Stimulated activated CD4-positive, alpha-beta T cell treated with anti-CD3 and anti-CD28 coated beads, Interleukin-12 subunit alpha, Interleukin-12 subunit beta, amount 100 ng/mL, for 48 hours (primary cell): Measurements from ENCODE around the gene ZNF26.
"Not testable (repeated sequence)": the region's sequence is repeated elsewhere in the genome, so short reads cannot be mapped to it uniquely, and the experiment has no call there.

ENCODE experiments used
- DNase-seq, 3 donors: peaks; one replicate each; pipeline ENCODE4 v3.0.0-alpha.2; 2020; ENCODE audit warnings: low read depth in 2 of 3, low spot score in 1 of 3

ZNF26 gene, protein sequence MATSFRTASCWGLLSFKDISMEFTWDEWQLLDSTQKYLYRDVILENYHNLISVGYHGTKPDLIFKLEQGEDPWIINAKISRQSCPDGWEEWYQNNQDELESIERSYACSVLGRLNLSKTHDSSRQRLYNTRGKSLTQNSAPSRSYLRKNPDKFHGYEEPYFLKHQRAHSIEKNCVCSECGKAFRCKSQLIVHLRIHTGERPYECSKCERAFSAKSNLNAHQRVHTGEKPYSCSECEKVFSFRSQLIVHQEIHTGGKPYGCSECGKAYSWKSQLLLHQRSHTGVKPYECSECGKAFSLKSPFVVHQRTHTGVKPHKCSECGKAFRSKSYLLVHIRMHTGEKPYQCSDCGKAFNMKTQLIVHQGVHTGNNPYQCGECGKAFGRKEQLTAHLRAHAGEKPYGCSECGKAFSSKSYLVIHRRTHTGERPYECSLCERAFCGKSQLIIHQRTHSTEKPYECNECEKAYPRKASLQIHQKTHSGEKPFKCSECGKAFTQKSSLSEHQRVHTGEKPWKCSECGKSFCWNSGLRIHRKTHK

DNA sequence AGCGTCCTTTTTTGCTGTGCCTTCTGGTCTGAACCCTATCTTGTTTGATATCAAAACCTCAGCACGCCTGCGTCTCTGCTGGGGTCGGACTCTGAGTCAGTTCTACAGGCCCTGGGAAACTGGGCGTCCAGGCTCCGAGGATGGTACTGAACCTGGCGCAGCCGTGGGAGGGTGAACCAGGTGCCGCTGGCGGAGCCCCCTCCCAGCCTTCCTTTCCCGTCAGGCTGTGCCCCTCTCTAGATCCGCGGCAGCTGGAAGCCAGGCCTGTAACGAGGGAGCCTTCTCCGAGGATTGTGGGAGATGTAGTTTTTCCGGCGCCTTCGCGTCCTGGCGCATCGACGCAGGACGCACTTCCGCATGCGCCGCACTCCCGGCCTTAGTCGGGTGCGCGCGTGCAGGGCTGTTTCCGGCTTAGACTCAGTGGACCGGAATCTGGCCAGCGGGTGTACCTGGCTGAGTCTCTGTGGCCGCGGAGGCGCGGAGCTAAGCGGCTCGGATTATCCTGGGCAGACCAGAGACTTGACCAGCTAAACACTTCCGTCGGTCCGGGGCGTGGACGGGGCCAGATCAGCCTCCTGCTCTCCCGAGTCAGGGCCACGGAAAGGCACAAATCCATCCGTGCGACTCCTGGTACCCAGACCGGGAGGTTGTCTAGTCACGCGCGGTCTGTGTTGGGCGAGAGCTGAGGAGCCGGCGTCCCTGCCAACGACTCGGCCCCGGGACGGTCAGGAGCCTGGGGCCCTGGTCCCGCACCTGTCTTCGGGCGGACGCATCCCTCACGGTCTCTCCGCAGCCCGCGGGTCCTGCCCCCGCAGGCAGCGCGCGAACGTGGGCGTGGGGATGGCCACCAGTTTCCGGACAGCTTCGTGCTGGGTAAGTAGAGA, at the start of gene ZNF26:
Gene ZNF26, plus strand, starts transcription at position 367 of the 884 bp plus-strand sequence. Its CDS starts 474 bp downstream, at position 841.
- peak; percentile 76 to 84 (median 81) for DNase-seq

DNA sequence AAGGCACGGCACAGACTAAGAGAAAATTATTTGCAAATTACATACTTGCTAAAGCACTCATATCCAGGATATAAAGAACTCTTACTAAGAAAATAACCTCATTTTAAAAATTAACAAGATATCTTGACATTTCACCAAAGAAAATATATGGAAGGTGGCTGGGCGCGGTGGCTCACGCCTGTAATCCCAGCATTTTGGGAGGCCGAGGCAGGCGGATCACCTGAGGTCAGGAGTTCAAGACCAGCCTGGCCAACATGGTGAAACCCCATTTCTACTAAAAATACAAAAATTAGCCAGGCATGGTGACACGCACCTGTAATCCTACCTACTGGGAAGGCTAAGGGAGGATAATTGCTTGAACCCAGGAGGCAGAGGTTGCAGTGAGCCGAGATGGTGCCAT, 49.2 kb upstream of the ZNF26 start:
- DNase-seq, result not testable (repeated sequence)

DNA sequence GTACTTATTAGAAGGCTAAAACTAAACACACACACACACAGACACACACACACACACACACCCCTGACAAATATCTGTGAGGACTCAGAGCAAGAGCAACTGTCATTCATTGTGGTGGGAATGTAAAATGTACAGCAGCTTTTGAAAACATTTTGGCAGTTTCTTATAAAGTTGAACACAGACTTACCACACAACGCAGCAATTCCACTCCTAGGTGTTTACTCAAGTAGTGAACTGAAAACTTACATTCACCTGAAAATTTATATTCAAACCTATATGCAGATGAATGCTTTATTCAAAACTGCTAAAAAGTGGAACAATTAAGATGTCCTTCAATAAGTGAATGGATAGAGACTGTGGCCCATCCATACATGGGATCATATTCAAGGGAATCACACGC, 48.7 kb upstream of the ZNF26 start:
- DNase-seq, result no peak

DNA sequence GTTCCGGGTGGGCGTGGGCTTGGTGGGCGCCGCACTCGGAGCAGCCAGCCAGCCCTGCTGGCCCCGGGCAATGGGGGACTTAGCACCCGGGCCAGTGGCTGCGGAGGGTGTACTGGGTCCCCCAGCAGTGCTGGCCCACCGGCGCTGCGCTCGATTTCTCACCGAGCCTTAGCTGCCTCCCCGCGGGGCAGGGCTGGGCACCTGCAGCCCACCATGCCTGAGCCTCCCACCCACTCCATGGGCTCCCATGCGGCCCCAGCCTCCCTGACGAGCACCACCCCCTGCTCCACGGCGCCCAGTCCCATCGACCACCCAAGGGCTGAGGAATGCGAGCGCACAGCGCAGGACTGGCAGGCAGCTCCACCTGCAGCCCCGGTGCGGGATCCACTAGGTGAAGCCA, 47.4 kb upstream of the ZNF26 start:
- DNase-seq, result not testable (repeated sequence)

DNA sequence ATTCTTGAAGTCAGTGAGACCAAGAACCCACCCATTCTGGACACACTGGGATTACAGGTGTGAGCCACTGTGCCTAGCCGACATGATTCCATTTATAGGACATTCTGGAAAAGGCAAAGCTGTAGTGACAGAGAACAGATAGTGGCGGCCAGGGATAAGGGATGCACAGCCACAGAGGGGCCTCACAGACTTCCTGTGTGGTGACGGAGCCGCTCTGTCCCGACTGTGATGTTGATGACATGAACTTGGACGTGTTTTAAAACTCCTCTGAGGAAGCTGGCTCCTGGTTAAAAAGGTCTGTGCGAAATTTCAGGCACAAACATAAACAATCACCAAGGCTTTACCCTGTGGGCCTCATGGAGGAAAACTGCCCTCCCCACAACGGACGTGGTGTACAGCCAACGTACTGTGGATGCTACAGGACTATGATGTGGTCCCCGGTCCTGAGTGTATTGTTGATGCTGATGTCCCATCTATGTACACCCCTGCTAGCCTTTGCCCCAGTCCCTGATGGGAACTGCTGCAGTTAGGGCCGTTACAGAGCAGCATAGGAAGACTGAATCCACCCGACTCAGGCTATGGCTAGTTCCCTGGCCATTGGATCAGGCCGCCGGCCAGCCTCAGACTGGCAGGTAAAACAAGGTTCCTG, 46.0 kb upstream of the ZNF26 start:
- no peak for DNase-seq

DNA sequence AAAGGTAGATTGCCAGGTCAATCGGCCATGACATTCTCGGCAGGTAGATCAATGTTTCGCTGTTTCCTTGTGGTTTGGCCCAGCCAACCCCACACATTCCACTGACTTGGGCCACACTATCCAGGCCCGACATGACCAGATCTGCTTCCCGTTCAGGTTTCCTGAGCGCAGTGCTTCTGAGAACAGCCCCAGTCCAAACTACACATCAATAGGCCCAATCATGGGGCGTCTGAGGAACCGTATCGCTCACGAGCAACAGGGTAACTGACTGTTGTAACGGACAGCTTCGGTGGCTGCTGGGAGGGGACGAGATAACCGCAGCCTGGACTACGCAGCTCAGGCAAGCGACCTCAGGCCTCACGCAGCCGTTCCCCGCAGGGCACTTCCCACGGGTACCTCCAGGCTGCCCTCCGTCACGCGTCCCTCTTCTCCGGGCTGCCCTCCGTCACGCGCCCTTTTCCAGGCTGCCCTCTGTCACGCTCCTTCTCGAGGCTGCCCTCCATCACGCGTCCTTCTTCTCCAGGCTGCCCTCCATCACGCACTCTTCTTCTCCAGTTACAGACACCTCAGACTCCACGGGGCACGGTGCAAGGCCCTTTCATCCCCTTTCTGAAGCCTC, 44.7 kb upstream of the ZNF26 start:
- no peak for DNase-seq

DNA sequence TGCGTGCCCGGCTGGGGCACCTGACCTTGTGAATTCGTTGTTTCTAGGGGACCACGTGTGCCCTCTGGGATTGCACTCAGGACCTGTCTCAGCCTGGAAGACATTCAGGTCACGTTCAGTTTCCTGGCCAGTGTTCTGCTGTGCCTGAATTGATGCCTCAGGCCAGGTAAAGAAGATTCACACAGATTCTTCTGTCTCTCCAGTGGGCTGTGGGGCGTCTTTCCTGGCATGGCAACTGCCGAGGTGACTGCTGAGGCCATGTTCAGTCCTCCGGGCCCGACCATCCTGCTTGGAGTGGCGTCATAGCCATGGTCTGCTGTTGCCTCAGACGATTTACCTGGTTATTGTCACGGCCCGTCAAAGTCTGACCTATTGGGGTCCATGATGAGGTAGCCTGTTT, 43.6 kb upstream of the ZNF26 start:
- DNase-seq, result no peak

DNA sequence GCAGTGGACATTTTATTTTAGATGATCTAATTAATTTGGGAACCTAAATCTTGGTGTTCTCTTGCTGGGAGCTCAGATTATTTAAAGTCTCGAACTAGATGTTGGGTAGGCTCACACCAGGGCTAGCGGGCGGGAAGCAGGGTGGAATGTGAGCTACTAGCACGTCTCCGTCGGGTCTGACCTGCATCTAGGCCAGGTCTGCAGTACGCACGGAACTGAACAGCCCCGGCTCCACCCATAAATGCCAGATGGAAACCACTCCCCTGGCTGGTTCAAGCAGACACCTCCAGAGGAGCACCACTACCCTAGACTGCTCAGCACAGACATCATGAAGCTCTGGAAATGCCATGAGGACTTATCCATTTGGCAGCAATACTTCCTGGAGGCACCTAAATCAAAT, 40.4 kb upstream of the ZNF26 start:
- no peak for DNase-seq

DNA sequence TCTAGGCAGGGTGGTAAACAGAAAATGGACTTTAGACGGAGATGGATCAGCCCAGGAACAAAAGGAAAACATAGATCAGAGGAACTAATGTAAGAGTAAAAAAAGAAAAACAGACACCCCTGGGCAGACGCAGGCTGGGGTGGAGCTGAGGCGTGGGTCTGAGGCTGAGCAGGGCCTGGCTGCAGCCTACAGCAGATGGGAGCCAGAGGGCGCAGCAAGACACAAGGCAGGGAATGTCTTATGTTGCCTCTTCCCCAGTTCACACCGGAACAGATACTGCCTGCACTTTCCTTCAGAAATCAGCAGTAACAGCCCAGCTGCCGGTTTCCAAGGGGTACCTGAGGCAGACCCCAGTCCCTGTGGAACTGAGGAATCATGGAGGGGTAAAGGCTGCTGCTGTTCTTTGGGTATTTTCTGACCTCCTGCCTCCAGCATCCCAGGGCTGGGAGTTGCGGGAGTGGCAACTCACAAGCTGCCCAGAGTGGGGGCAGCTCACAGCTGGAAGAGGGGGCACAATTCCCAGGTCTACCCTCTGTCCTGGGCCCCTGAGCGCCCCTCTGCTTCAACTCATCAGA, 39.8 kb upstream of the ZNF26 start:
- no peak for DNase-seq

DNA sequence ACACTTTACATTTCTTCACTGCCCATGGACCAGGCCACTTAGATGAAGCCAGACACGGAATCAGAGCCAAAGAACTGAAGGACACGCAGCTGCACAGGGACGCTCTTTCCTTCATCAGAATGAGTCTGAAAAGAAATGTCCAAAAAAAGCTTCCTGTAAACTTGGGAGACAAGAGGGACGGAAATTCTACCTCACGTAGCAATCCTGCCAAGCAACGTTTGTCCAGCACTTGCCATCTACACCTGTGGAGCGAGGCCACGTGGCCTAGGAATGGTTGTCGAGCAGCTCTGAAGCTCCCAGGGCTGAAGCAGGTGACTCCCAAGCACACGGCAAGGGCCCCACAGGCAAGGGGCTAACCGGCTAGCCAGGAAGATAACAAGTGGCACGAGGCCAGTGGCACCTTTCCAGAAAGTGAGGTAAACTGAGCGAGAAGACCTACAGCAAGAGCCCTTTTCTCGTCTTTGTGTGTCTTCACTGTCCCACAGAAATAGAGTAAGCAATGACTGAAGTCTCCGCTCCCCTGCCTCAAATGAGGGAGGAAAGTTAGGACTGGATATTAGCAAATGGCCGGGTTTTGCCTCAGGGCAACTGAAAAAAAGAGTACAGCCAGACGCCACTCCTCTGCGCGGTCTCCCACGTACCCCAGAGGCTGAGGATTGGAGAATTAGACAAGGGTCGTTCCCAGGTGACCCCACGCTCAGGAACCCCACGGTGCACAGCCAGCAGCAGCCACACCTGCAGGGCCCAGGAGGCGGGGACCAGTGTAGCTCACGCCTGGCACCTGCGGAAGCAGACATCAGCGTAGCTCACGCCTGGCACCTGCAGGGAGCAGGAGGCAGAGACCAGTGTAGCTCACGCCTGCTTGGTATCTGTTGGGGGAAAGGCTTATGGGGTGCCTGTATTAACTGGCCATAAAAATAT, 37.8 kb upstream of the ZNF26 start:
- no peak for DNase-seq

DNA sequence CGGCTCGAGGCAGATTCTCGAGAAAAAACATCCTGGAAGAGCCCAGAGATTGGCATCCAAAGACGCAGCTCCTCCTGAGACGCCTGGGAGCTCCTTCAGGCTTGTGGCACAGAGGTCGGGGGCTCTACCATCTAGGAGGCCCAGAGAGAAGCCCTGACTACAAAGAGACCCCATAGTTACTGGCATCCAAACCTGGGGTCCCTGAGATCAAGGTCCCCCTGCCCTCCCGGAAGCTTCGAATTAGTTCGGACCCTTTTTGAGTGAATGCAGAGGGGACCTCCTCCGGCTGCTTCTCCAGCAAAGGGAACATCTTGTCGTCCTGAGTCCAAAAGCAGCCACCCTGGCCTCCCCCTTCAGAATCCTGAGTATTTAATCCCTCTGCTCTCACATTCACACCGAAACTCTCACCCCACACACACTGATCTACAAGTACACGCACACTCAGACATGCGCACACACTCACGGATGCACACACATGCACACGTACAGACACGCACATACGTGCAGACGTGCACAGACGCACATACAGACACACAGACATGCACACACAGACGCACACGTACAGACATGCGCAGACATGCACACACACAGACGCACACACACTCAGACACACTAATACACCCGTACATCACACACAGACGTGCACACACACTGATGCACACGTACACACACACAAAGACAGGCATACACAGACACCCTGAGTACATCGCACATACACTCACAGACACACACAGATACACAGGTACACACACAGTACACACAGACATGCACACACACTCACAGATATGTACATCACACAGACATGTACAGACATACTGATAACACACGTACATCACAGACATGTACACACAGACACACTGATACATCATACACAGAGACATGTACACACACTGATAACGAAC, 36.0 kb upstream of the ZNF26 start:
- no peak for DNase-seq

DNA sequence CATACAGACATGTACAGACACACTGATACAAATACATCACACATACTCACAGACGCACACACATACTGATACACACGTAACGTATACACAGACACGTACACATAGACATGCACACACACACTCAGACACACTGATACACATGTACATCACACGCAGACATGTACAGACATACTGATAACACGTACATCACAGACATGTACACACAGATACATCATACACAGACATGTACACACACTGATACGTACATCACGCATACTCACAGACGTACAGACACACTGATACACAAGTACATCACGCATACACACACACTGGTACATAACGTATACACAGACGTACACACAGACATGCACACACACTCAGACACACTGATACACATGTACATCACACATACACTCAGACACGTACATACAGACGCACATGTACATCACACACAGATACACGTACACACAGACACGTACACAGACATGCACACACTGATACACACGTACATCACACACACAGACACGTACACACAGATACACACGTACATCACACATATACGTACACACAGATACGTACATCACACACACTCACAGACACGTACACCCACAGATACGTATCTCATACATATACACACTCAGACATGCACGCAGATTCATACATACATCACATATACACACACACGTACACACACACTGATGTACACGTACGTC, 35.2 kb upstream of the ZNF26 start:
- no peak for DNase-seq

DNA sequence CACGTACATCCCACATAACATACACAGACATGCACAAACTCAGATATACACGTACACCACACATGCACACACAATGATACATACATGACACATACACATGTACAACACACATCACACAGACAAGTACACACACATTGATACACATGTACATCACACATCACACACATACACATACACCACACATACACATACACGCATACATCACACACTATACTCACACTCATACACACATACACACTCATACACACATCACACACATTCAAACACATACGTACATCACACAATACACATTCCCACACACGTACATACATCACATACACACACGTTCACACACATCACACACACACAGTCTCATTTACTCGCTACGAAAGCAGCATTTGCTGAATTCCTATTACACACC, 34.5 kb upstream of the ZNF26 start:
- no peak for DNase-seq

DNA sequence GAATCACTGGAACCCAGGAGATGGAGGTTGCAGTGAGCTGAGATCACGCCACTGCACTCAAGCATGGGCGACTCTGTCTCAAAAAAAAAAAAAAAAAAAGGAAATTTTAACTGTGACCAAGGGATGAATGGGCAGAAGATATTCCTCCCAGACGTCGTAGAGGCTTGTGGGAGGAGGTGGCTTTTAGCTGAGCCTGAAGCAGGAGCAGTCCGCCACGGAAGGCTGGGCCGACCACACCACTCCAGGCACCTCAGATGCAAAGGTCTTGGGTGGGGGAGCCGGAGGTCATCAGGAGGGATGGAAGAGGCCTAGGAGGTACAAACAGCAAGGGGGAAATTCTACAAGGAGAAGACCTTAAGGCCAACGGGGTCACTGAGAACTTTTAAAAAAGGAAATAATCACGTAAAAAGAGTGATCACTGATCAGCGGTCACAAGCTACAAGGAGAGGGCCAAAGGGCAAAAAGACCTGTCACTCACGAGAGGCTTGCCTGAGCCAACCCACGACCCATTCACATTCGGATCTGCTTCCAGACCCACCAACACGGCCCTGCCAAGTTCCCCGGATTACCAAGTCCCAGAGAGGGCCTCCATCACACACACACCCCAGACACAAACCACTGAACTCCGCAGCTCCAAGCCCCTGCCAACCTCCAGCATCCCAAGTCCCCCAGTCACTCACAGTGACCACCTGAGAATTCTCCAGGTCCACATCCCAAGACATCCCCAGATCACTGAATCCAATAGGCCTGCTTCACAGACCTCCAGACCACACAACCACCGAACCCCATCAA, 33.6 kb upstream of the ZNF26 start:
- DNase-seq, result no peak

DNA sequence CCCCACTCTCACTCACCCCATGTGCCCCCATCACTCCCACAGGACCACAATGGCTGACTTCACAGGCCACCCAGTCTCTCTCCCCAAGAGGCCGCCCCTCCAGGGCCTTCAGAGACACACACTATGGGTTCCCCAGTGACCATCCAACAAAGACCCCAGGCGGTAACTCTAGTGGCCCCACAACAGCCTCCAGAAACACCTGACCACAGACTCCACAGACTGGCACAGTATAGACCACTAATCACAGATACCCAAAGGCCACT, 33.1 kb upstream of the ZNF26 start:
- DNase-seq, result no peak

DNA sequence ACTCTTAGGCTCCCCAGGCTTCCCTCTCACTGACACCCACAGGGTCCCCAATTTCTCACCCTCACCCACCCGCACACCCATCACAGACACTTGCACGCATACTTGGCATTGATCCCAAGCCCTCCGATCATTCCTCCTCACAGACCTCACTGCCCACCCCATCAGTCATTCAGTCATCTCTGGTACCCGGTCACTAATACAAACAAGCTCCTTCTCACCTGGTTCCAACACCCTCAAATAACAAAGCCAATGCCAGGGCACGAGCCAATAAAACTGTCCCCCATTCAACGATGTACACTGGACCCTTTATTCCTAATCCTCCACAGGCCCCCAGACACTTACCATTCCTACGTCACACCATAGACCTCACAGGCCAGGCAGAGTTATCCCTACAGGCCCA, 32.4 kb upstream of the ZNF26 start:
- DNase-seq, result no peak

DNA sequence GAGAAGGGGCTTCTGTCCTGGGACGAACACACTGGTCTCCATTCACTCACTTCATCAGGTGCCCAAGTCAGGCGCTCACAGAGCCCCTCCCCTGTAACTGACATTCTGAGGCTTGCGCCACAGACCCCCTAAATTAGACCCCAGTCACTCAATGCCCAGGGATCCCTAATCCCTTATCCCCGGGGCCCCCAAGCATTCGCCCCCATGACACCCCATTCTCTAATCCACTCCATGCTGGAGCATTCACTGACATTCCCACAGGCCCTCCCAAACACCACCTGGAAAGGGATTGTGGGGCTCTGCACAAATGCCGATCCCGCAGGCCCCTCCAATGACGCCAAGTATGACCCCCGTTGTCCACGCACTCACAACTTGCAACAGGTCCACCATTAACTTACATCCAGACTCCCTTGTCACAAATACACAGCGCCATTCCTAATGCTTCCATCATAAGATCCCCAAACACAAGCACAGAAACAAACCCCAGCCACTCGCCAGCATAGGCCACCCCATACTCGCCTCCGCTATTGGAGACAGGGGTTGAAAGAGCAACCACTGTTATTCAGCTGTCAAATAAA, 31.6 kb upstream of the ZNF26 start:
- no peak for DNase-seq
